Lower lobe of right lung (tissue), 2 donors: ENCODE data around the gene PRKD2. TPM values are rescaled to one million over a fixed set of nuclear protein-coding genes. Genes with fewer than 3 reads are reported as not detected.

ENCODE experiments used
- ATAC-seq, 2 donors: fragments of 200-7000 bp; cut with Tn5 transposase; one replicate each; pipeline ENCODE4 v1.9.1; 2020 to 2022; ENCODE audit warnings: mild to moderate bottlenecking in 2 of 2, moderate library complexity in 2 of 2
- DNase-seq: peaks from one replicate; pipeline ENCODE4 v3.0.0-alpha.2; 2020
- H3K27ac ChIP-seq: fragments of 200-600 bp; one replicate; pipeline ENCODE4 v1.8.0; 2022
- H3K27me3 ChIP-seq: fragments of 200-600 bp; one replicate; pipeline ENCODE4 v1.8.0; 2022; ENCODE audit warnings: low read depth
- H3K36me3 ChIP-seq: fragments of 200-600 bp; one replicate; pipeline ENCODE4 v1.8.0; 2022; ENCODE audit warnings: mild to moderate bottlenecking
- H3K4me1 ChIP-seq: fragments of 200-600 bp; one replicate; pipeline ENCODE4 v1.8.0; 2022
- H3K4me3 ChIP-seq: fragments of 200-600 bp; one replicate; pipeline ENCODE4 v1.8.0; 2022; ENCODE audit warnings: mild to moderate bottlenecking
- H3K9me3 ChIP-seq: fragments of 200-600 bp; one replicate; pipeline ENCODE4 v1.8.0; 2022
- intact Hi-C: fragments of 100-400 bp; cut with DNase I; formaldehyde crosslinking; loops from one replicate; pipeline ENCODE4 v1.11.0; 2022
- total RNA-seq: library from RNA; stranded (reverse); fragmentation: NEBNext Ultra II Directional; extraction: Animal tissue kit (Norgen Biotek cat#: 25700); gene quantifications from one replicate; pipeline ENCODE4 v1.2.1, GENCODE V29; 2021
- TF ChIP-seq, protein P1 (sequence below): fragments of 200-600 bp; IDR thresholded peaks from one replicate; pipeline ENCODE4 v1.8.0; 2022; ENCODE audit warnings: antibody characterized with exemption, mild to moderate bottlenecking
- donor health status: DM: no; HTN: yes; CAD: no; lungs with severe emphysema.

The PRKD2 gene
- total RNA-seq, 1 donor from 2014 or later: 45.0 TPM

DNA sequence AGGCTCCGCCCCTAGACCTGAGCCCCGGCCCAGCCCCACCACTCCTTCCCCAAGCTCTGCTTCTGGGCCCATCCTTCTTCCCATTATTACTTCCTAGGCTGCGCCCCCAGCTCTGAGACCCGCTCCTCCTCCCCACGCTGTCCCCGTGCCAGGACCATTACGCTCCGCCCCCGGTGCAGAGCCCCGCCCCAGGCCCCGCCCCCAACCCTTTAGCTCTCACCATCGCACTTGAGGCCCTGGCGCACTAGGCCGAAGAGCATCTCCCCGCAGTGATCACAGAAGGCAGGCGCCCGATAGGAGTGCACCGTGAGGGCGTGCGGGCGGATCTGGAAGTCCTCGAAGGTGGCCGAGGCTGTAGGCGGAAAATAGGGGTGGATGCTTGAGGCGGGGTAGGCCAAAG is 6.2 kb downstream of the PRKD2 start:
- no peak for ATAC-seq
- no peaks in the 10 kb centered on the region for H3K27me3 ChIP-seq
- no peak overlapping the region for H3K27ac ChIP-seq
- no peak for DNase-seq
- peaks cover 20% of the 10 kb centered on the region for H3K4me1 ChIP-seq
- TF ChIP-seq, protein P1, sequence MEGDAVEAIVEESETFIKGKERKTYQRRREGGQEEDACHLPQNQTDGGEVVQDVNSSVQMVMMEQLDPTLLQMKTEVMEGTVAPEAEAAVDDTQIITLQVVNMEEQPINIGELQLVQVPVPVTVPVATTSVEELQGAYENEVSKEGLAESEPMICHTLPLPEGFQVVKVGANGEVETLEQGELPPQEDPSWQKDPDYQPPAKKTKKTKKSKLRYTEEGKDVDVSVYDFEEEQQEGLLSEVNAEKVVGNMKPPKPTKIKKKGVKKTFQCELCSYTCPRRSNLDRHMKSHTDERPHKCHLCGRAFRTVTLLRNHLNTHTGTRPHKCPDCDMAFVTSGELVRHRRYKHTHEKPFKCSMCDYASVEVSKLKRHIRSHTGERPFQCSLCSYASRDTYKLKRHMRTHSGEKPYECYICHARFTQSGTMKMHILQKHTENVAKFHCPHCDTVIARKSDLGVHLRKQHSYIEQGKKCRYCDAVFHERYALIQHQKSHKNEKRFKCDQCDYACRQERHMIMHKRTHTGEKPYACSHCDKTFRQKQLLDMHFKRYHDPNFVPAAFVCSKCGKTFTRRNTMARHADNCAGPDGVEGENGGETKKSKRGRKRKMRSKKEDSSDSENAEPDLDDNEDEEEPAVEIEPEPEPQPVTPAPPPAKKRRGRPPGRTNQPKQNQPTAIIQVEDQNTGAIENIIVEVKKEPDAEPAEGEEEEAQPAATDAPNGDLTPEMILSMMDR: no peak
- H3K36me3 ChIP-seq: peaks cover 56% of the 10 kb centered on the region
- intact Hi-C loops: no loop called here
- no peak overlapping the region for H3K4me3 ChIP-seq
- no peaks in the 10 kb centered on the region for H3K9me3 ChIP-seq

- Histone ChIP-seq H3K27ac (no peak overlapping the region), H3K27me3 (no peaks in the 10 kb centered on the region), H3K9me3 (no peaks in the 10 kb centered on the region), H3K4me3 (no peak overlapping the region), H3K4me1 (no peaks in the 10 kb centered on the region), H3K36me3 (peaks cover 86% of the 10 kb centered on the region)
- intact Hi-C loops: no loop called here
- DNase-seq (peak; percentile 88), ATAC-seq (peak; percentile 86 to 91)
- TF ChIP-seq, protein P1: peak; percentile 95
Measured at GRCh38 chr19:46704379-46705076, 12.4 kb downstream of the PRKD2 start.

DNA sequence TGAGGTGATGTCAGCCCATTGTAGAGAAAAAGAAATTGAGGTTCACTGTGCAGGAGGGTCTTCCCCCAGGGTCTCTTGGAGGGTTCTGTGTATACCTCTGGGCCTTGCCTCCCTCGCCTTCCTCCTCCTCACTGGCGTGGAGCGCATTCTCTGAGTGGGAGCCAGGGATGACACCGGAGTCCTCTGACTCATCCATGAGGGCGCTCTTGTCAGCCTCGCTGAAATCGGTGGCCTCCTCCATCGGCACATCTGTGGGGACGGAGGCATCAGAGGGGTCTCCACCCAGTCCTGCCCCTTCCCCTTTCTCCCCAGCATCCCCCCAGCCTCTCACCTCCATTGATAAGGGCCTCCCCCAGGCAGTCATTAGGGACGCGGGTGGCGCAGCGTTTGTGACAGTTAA is 16.2 kb downstream of the PRKD2 start:
- H3K27ac ChIP-seq: no peak overlapping the region
- intact Hi-C loops: no loop called here
- no peak overlapping the region for H3K4me3 ChIP-seq
- DNase-seq (no peak), ATAC-seq (no peak)
- TF ChIP-seq, protein P1: no peak
- peaks cover 78% of the 10 kb centered on the region for H3K36me3 ChIP-seq
- no peaks in the 10 kb centered on the region for H3K9me3 ChIP-seq
- H3K27me3 ChIP-seq: no peaks in the 10 kb centered on the region
- no peaks in the 10 kb centered on the region for H3K4me1 ChIP-seq

DNA sequence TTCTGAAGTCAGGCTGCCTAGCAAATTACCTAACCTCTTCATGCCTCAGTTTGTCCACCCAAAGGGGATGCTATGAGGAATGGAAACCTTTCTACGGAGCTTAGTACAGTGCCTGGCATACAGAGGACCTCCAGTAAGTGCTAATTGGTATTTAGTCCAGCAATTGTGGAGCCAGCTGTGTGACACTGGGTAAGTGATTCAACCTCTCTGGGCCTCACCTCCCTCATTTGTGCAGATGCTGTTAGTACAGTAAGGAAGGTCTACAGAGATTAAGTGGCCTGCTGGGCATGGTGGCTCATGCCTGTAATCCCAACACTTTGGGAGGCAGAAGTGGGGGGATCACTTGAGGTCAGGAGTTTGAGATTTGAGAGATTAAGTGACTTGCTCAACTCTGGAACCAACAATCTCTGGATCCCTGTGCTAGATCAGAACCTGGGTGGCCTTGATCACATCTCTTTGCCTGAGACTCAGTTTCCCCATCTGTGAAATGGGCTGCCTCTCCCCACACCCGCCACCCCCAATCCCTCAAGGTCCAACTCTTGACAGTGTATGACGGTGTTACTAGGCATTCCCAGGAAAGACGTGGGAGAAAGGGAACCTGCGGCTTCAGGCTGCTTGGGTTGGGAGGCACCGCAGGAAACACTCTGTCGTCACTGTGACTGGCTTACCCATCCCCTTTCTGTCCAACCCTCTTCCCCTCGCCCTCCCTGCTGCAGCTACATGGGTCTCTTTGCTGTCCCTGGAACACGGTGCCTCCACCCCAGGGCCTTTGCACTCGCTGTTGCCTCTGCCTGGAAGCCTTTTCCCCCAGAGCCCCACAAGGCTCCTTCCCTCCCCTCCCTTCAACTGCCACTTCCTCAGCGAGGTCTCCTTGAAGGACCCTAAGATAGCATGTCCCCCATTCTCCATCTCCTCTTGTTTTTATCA is 18.3 kb downstream of the PRKD2 start:
- Histone ChIP-seq H3K4me1 (no peaks in the 10 kb centered on the region), H3K36me3 (peaks cover 91% of the 10 kb centered on the region), H3K27ac (no peak overlapping the region), H3K9me3 (no peaks in the 10 kb centered on the region), H3K27me3 (no peaks in the 10 kb centered on the region), H3K4me3 (no peak overlapping the region)
- ATAC-seq (no peak), DNase-seq (no peak)
- intact Hi-C loops: no loop called here
- TF ChIP-seq, protein P1: no peak

- H3K4me3 ChIP-seq: peak overlapping the region; percentile 2
- H3K27ac ChIP-seq: no peak overlapping the region
- DNase-seq (peak; percentile 96), ATAC-seq (peak; percentile 97)
- TF ChIP-seq, protein P1: no peak
- no peaks in the 10 kb centered on the region for H3K27me3 ChIP-seq
- intact Hi-C loops: no loop called here
- no peaks in the 10 kb centered on the region for H3K9me3 ChIP-seq
- H3K36me3 ChIP-seq: peaks cover 91% of the 10 kb centered on the region
- H3K4me1 ChIP-seq: no peaks in the 10 kb centered on the region
Measured at GRCh38 chr19:46697204-46697960, 19.5 kb downstream of the PRKD2 start.
